KMS-11 (cell line): ENCODE measurements around the gene TMEM204.

Experiments used
- H2AFZ ChIP-seq: fragments of 200-600 bp; sonication (generic); 2 replicates; pipeline ENCODE4 v1.6.1; 2016; ENCODE audit warnings: antibody characterized with exemption, mixed run types, low read depth
- H3K27ac ChIP-seq: fragments of 200-600 bp; sonication (generic); 2 replicates; pipeline ENCODE4 v1.6.1; 2016; ENCODE audit warnings: mild to moderate bottlenecking, mixed run types
- H3K27me3 ChIP-seq: fragments of 200-600 bp; sonication (generic); 2 replicates; pipeline ENCODE4 v1.6.1; 2017; ENCODE audit warnings: mild to moderate bottlenecking, low read depth, mixed run types, moderate library complexity; ENCODE audit not compliant: insufficient read depth
- H3K36me3 ChIP-seq: fragments of 200-600 bp; sonication (generic); 2 replicates; pipeline ENCODE4 v1.6.1; 2017; ENCODE audit warnings: mild to moderate bottlenecking, mixed run types; ENCODE audit not compliant: insufficient read depth
- H3K4me1 ChIP-seq: fragments of 200-600 bp; sonication (generic); 2 replicates; pipeline ENCODE4 v1.6.1; 2016; ENCODE audit warnings: mild to moderate bottlenecking, low read depth, mixed run types; ENCODE audit not compliant: poor library complexity, severe bottlenecking
- H3K4me2 ChIP-seq: fragments of 200-600 bp; sonication (generic); 2 replicates; pipeline ENCODE4 v1.7.0; 2016; ENCODE audit warnings: mild to moderate bottlenecking, mixed run types
- H3K4me3 ChIP-seq: fragments of 200-600 bp; sonication (generic); IDR thresholded peaks from 2 replicates; pipeline ENCODE4 v1.6.1; 2017; ENCODE audit warnings: low read depth, low read length, mixed read lengths; ENCODE audit not compliant: insufficient read depth
- H3K79me2 ChIP-seq: fragments of 200-600 bp; sonication (generic); 2 replicates; pipeline ENCODE4 v1.6.1; 2016; ENCODE audit warnings: low read depth, mixed run types; ENCODE audit not compliant: insufficient read depth
- H3K9ac ChIP-seq: fragments of 200-600 bp; sonication (generic); 2 replicates; pipeline ENCODE4 v1.6.1; 2016; ENCODE audit warnings: mild to moderate bottlenecking, mixed run types
- H4K20me1 ChIP-seq: fragments of 200-600 bp; sonication (generic); 2 replicates; pipeline ENCODE4 v1.6.1; 2016; ENCODE audit warnings: mild to moderate bottlenecking, mixed run types; ENCODE audit not compliant: insufficient read depth
- TF ChIP-seq, protein P1 (sequence below): fragments of 200-600 bp; sonication (generic); conservative IDR thresholded peaks from 2 replicates; pipeline ENCODE4 v1.6.1; 2017; ENCODE audit warnings: low read depth, mild to moderate bottlenecking, antibody characterized with exemption, low read length, moderate library complexity, mixed read lengths

The TMEM204 gene

DNA sequence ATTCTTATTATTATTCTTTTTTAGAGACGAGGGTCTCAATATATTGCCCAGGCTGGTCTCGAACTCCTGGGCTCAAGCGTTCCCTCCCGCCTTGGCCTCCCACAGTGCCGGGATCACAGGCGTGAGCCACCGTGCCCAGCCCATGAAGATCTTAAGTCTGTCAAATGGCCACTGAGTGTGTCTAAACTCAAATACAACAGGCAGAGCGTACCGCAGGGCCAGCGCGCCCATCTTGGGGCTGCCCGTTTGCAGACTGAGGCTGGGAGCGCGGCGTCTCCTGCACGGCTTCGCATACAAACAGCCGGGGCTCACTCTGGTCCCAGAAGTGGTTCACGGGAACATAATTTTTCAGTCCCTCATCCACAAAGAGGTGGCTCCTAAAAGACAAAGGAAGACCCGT, 30.3 kb downstream of the TMEM204 start:
- Histone ChIP-seq H3K36me3 (no peaks in the 10 kb centered on the region; the same call in 1 of the 2 replicates), H3K4me2 (no peak overlapping the region), H4K20me1 (no peaks in the 10 kb centered on the region), H3K9ac (no peak overlapping the region), H3K4me1 (no peaks in the 10 kb centered on the region), H3K4me3 (no peak overlapping the region), H3K27me3 (no peaks in the 10 kb centered on the region), H2AFZ (no peak overlapping the region), H3K27ac (no peak overlapping the region), H3K79me2 (no peaks in the 10 kb centered on the region)
- TF ChIP-seq, protein P1, sequence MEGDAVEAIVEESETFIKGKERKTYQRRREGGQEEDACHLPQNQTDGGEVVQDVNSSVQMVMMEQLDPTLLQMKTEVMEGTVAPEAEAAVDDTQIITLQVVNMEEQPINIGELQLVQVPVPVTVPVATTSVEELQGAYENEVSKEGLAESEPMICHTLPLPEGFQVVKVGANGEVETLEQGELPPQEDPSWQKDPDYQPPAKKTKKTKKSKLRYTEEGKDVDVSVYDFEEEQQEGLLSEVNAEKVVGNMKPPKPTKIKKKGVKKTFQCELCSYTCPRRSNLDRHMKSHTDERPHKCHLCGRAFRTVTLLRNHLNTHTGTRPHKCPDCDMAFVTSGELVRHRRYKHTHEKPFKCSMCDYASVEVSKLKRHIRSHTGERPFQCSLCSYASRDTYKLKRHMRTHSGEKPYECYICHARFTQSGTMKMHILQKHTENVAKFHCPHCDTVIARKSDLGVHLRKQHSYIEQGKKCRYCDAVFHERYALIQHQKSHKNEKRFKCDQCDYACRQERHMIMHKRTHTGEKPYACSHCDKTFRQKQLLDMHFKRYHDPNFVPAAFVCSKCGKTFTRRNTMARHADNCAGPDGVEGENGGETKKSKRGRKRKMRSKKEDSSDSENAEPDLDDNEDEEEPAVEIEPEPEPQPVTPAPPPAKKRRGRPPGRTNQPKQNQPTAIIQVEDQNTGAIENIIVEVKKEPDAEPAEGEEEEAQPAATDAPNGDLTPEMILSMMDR, result no peak

DNA sequence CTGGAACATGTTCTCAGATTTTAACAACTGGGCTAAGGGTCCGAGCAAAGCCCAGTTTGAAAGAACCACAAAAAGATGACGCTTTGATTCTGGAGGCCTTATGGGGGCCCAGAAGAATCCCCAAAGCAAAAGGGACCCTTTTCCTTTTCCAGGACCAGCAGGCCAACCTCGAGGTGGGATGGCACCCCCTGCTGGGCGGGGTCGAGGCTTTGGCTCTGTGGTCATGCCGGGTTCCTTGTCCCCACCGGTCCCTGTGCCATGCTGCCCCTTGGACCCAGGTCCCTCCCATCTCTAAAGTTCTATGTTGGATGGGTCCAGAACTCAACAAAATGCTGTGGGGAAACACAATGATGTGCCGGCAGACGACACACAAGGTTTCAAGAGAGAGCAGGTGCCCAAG, 30.9 kb downstream of the TMEM204 start:
- H3K27ac ChIP-seq, result no peak overlapping the region
- H3K4me2 ChIP-seq, result no peak overlapping the region
- no peaks in the 10 kb centered on the region for H3K79me2 ChIP-seq
- no peaks in the 10 kb centered on the region for H4K20me1 ChIP-seq
- TF ChIP-seq, protein P1, result no peak
- no peak overlapping the region for H3K9ac ChIP-seq
- H3K27me3 ChIP-seq, result no peaks in the 10 kb centered on the region
- no peak overlapping the region for H3K4me3 ChIP-seq
- no peaks in the 10 kb centered on the region; the same call in 1 of the 2 replicates for H3K36me3 ChIP-seq
- no peaks in the 10 kb centered on the region for H3K4me1 ChIP-seq
- no peak overlapping the region for H2AFZ ChIP-seq

DNA sequence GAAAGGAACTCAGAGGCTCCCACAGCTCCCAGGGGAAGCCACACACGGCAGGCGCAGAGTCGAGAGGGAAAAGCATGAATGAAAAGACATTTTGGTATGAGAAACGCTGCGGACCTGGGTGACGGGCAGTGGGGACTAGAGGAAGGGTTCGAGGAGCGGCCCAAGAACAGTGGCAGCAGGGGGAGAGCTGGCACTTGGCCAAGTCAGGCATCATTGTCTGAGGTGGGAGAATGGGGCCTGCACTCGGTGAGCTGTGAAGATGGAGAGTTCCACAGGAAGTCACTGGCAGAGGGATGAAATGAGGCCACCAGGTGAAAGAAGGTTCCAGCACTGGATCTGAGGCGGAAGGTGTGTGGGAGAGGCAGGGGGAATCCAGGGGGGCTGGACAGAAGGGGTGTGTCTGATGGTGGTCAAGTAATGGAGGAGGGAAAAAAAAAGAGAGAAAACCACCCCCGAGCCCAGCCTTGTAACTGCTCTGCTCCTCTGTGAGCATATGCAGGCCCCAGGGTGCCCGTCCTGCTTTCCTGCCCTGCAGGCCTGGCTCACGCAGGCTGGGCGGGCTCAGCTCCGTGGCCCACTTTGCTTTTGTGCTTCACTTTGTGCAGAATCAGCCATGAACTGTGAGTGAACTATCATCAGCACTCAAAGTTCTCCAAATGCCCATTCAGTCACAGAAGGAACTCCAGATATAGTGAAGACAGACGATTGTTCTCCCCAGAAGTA, 31.8 kb downstream of the TMEM204 start:
- Histone ChIP-seq H3K36me3 (no peaks in the 10 kb centered on the region; the same call in 1 of the 2 replicates), H2AFZ (no peak overlapping the region), H3K4me2 (no peak overlapping the region), H3K9ac (no peak overlapping the region), H3K79me2 (no peaks in the 10 kb centered on the region), H3K27me3 (no peaks in the 10 kb centered on the region), H4K20me1 (no peaks in the 10 kb centered on the region), H3K27ac (no peak overlapping the region), H3K4me3 (no peak overlapping the region), H3K4me1 (no peaks in the 10 kb centered on the region)
- TF ChIP-seq, protein P1, result no peak

DNA sequence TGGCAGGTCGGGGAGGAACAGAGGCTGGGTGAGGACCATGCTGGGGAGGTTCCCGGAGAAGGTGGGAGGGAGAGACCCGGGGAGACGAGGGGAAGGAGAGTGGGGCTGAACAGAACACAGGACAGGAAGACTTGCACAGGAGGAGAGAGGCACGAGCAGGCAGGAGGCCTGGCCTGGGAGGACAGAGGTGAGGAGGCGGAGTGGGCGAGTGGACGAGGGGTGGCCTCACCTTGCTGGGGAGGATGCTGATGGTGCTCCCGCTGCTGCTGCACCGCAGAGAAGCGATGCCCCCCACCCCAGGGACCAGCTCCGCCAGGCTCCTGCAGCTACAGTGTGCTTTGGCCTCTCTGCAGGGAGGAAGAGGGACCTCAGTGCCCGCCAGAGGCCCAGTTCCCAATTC, 34.5 kb downstream of the TMEM204 start:
- Histone ChIP-seq H2AFZ (no peak overlapping the region), H3K27me3 (no peaks in the 10 kb centered on the region), H4K20me1 (no peaks in the 10 kb centered on the region), H3K27ac (no peak overlapping the region), H3K4me1 (no peaks in the 10 kb centered on the region), H3K36me3 (no peaks in the 10 kb centered on the region), H3K4me3 (no peak overlapping the region), H3K9ac (no peak overlapping the region), H3K4me2 (no peak overlapping the region), H3K79me2 (no peaks in the 10 kb centered on the region)
- TF ChIP-seq, protein P1, result no peak
